Calu3 (cell line): ENCODE measurements around the gene TRIM16. TPM values are rescaled to one million over a fixed set of nuclear protein-coding genes. Genes with fewer than 3 reads are reported as not detected.
"Not testable (repeated sequence)": the region's sequence is repeated elsewhere in the genome, so short reads cannot be mapped to it uniquely, and the experiment has no call there.

Source experiments
- BruUV-seq: library from RNA; stranded (reverse); fragments of 400-500 nt; replicated peaks from 2 replicates; lab custom pipeline; 2021; lab: Mats Ljungman, UMichigan
- CTCF ChIA-PET: fragments of 300-600 bp; sonication (Branson Sonifier 250); formaldehyde crosslinking; loops from one replicate; lab custom pipeline; 2022; ENCODE audit warnings: antibody characterized with exemption; lab: Charles Lee
- DNase-seq: peaks from one replicate; pipeline ENCODE4 v3.0.0; 2022
- H3K27ac Mint-ChIP-seq: one replicate; pipeline ENCODE4 v1.8.0; 2022; ENCODE audit warnings: mixed read lengths; ENCODE audit not compliant: unreplicated experiment
- H3K27me3 Mint-ChIP-seq: one replicate; pipeline ENCODE4 v1.8.0; 2022; ENCODE audit warnings: mixed read lengths; ENCODE audit not compliant: unreplicated experiment
- H3K36me3 Mint-ChIP-seq: one replicate; pipeline ENCODE4 v1.8.0; 2022; ENCODE audit warnings: mild to moderate bottlenecking, moderate library complexity, mixed read lengths; ENCODE audit not compliant: insufficient read depth, unreplicated experiment
- H3K4me1 Mint-ChIP-seq: one replicate; pipeline ENCODE4 v1.8.0; 2022; ENCODE audit warnings: mild to moderate bottlenecking, low read depth, mixed read lengths; ENCODE audit not compliant: unreplicated experiment
- H3K4me3 Mint-ChIP-seq: one replicate; pipeline ENCODE4 v1.8.0; 2022; ENCODE audit warnings: mild to moderate bottlenecking, low read depth, moderate library complexity, mixed read lengths; ENCODE audit not compliant: unreplicated experiment
- H3K9me3 Mint-ChIP-seq: one replicate; pipeline ENCODE4 v1.8.0; 2022; ENCODE audit warnings: low read depth, mixed read lengths; ENCODE audit not compliant: unreplicated experiment
- intact Hi-C: fragments of 100-400 bp; cut with micrococcal nuclease; formaldehyde crosslinking; loops from one replicate; pipeline ENCODE4 v1.10.0; 2022; ENCODE audit not compliant: unreplicated experiment
- total RNA-seq: library from RNA; stranded (reverse); gene quantifications from 2 replicates; pipeline ENCODE4 v1.2.3, GENCODE V29; 2022

TRIM16 gene
- total RNA-seq, 1 experiment from 2014 or later, result 56.1 TPM

DNA sequence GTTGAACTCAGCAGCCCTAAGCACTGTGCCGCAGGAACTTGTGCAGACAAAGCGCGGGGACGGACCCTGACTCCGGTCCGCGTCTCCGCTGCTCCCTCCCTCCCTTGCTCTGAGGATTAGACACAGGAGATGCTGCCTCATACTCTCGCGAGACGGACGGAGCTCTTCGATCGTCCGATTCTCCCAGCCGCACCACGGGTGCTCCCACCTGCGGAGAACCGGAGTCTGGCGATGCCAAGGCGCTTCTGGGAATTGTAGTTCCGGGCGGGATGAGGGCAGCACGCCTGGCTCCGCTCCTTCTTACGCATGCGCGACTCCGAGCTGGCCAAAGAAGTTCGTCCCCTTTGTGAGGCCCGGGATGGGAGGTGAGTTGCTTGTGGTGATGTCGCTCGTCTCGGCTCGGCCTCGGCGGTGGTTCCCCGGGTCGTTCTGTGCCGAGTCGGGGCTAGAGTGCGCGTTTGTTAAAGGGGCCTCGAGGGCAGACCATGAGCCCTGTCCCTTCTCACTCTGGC is 15.4 kb upstream of the TRIM16 start, which contains the start of gene ZNF286A:
ZNF286A (plus strand) TSS at position 340 of the 512 bp plus-strand sequence. CDS start 578 bp downstream, outside the sequence.
- peak; percentile 92 for DNase-seq
- CTCF ChIA-PET, result interaction anchor here (1.2 kb wide), 1 partner anchor 48 kb away, joined by 4 read pairs; no protein-coding TSS in a partner anchor
- intact Hi-C loops, H3K36me3 Mint-ChIP-seq, H3K4me1 Mint-ChIP-seq, H3K27me3 Mint-ChIP-seq, H3K9me3 Mint-ChIP-seq, BruUV-seq: not testable (repeated sequence)
- H3K27ac Mint-ChIP-seq, result peak within 1 kb of the TSS; percentile 47
- H3K4me3 Mint-ChIP-seq, result peak within 1 kb of the TSS; percentile 76

DNA sequence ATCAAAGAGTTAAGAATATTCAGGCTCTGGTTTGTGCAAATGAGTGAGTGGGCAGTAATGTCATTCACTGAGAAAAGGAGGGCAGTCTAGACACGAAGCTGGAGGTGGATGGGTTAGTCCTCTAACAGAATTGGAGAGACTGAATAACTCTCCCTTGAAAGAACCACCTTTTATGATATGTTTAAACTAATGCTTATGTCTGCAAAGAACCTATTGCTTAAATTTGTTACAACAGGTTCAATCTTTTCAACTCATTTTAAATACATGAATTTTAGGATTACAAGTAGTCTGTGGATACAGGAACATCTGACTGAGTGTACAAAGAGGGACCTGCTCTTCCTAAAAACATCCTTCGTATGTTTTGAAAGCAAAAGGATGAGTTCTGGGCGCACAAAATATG is 14.9 kb upstream of the TRIM16 start:
- H3K36me3 Mint-ChIP-seq, BruUV-seq, H3K27me3 Mint-ChIP-seq, intact Hi-C loops, DNase-seq, H3K4me1 Mint-ChIP-seq, H3K9me3 Mint-ChIP-seq: not testable (repeated sequence)
- CTCF ChIA-PET, result interaction anchor here (1.2 kb wide), 1 partner anchor 47 kb away, joined by 4 read pairs; no protein-coding TSS in a partner anchor
- Mint-ChIP-seq H3K27ac (peak overlapping the region; percentile 47), H3K4me3 (peak overlapping the region; percentile 76)

DNA sequence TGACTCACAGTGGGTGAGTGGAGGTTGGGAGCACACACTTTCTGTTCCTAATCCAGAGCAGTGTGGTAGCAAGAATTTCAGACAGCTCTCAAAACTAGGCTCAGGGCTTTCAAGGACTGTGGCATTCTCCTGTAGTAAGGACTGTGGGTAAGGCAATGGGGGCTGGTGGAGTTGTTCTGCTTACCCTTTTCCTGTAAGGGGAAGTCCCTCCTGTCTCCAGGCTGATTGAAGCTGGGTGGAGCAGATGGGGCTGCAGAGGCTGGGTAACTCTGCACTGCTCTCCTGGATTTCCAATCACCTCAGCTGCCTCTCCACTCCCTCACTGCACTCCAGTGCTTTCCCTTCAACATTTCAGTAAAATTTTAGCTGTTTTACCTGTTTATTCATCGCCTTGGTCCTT is 3.4 kb upstream of the TRIM16 start:
- H3K9me3 Mint-ChIP-seq, H3K27me3 Mint-ChIP-seq, DNase-seq, H3K4me1 Mint-ChIP-seq, BruUV-seq, H3K27ac Mint-ChIP-seq, intact Hi-C loops, H3K4me3 Mint-ChIP-seq, CTCF ChIA-PET: not testable (repeated sequence)
- peaks cover 12% of the 10 kb centered on the region for H3K36me3 Mint-ChIP-seq

DNA sequence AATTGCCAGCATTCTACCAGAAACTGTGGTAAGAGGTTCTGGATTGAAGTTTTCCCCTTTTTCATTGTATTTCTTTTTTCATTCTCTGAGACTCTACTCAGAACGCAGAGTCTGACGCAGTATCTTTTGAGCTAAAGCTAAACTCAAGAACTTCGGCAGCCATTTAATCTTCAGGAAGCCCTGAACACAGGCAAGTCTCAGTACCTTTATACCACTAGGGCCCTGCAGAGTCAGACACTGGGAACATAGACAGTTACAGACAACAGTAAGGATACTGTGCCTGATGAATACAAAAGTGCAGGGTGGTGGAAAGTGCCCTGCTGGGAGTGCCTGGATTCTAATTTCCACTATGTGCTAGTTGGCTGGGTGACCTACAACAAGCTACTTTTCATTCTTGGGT is 976 bp downstream of the TRIM16 start:
- H3K27me3 Mint-ChIP-seq, H3K27ac Mint-ChIP-seq, intact Hi-C loops, H3K4me1 Mint-ChIP-seq, CTCF ChIA-PET, H3K9me3 Mint-ChIP-seq, DNase-seq, BruUV-seq: not testable (repeated sequence)
- Mint-ChIP-seq H3K4me3 (peak overlapping the region; percentile 95), H3K36me3 (peaks cover 12% of the 10 kb centered on the region)

DNA sequence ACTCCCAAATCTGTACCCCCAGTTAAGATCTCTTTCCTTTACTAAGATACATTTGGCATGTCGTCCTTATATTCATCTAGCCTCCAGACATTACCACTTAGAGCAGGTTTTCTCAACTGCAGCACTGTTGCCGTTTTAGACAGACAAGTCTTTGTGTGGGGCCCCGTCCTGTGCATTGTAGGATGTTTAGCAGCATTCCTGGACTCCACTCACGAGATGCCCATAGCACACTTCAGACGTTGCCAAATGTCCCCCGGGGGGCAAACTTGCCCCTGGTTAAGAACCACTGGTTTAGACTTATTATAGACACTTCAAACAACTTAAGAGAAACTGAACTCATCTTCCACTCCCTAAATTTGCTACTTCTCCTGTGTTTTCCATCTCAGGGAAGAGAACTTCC is 8.1 kb downstream of the TRIM16 start:
- H3K36me3 Mint-ChIP-seq, H3K27ac Mint-ChIP-seq, H3K4me3 Mint-ChIP-seq, DNase-seq, H3K4me1 Mint-ChIP-seq, H3K27me3 Mint-ChIP-seq, CTCF ChIA-PET, BruUV-seq, intact Hi-C loops, H3K9me3 Mint-ChIP-seq: not testable (repeated sequence)

DNA sequence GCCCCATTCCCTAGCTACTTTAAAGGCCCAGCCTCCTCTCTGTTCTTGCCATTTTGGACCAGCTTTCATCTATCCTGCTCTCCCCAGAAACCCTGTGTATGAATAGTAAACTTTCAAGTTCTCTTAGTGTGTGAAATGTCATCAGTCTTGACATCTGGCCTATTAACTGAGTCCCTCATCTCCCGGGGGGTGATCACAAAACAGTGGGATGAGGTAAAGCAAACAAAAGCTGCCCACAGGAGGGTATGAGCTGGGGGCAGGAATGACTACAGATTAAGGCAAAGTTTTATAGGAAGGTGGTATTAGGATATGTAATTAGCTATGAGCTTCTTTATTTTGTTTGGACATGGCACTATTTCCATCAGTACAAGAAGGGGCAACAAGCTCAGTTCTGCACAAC is 9.5 kb downstream of the TRIM16 start:
- H3K27ac Mint-ChIP-seq, CTCF ChIA-PET, BruUV-seq, DNase-seq, H3K9me3 Mint-ChIP-seq, H3K36me3 Mint-ChIP-seq, intact Hi-C loops, H3K4me3 Mint-ChIP-seq, H3K27me3 Mint-ChIP-seq, H3K4me1 Mint-ChIP-seq: not testable (repeated sequence)

DNA sequence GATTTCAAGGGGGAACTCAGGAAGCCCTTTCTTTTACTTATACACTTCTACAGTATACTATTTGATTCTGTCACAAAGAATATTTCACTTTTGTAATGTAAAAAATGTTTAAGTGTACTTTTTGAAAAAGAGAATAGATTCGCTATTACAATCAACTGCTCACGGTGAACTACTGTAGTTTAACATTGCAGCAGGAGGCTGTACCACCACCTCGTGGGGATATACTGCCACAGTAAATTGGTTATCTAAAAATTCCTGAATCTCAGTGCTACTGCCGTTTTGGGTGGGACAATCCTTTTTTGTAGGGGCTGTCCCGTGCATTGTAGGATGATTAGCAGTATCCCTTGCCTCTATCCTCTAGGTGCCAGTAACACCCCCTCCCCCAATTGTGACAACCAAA is 14.6 kb downstream of the TRIM16 start:
- DNase-seq, H3K36me3 Mint-ChIP-seq, intact Hi-C loops, H3K27ac Mint-ChIP-seq, CTCF ChIA-PET, H3K27me3 Mint-ChIP-seq, BruUV-seq, H3K4me1 Mint-ChIP-seq, H3K9me3 Mint-ChIP-seq, H3K4me3 Mint-ChIP-seq: not testable (repeated sequence)
